ENCODE results near the gene FIBIN.
"Not testable (repeated sequence)": the region's sequence is repeated elsewhere in the genome, so short reads cannot be mapped to it uniquely, and the experiment has no call there.

FIBIN gene

GRCh38 chr11:26983645-26984044 lies 10.3 kb upstream of the FIBIN start:
- no peak for DNase-seq

GRCh38 chr11:26985470-26985869 lies 8.4 kb upstream of the FIBIN start:
- no peak for DNase-seq

- DNase-seq: no peak
Observed at GRCh38 chr11:26985943-26986342, 8.0 kb upstream of the FIBIN start.

- no peak for DNase-seq
Observed at GRCh38 chr11:26987272-26987671, 6.6 kb upstream of the FIBIN start.

GRCh38 chr11:26987731-26988130 lies 6.2 kb upstream of the FIBIN start:
- DNase-seq: no peak

- DNase-seq: peak; percentile 92
Observed at GRCh38 chr11:26992031-26992541, 1.8 kb upstream of the FIBIN start.

- DNase-seq: no peak
Observed at GRCh38 chr11:26994631-26995095, 751 bp downstream of the FIBIN start.

- no peak for DNase-seq
Observed at GRCh38 chr11:26995701-26996460, 2.0 kb downstream of the FIBIN start.

GRCh38 chr11:26997378-26997777 lies 3.5 kb downstream of the FIBIN start:
- peak; percentile 50 for DNase-seq

- not testable (repeated sequence) for DNase-seq
Observed at GRCh38 chr11:27001136-27001730, 7.3 kb downstream of the FIBIN start.

GRCh38 chr11:27002431-27002830 lies 8.5 kb downstream of the FIBIN start:
- DNase-seq: no peak

- DNase-seq: no peak
Observed at GRCh38 chr11:27002838-27003237, 8.9 kb downstream of the FIBIN start.

- DNase-seq: no peak
Observed at GRCh38 chr11:27004103-27004502, 10.2 kb downstream of the FIBIN start.

- DNase-seq: no peak
Observed at GRCh38 chr11:27008811-27009535, 15.1 kb downstream of the FIBIN start.

GRCh38 chr11:27011560-27012233 lies 17.8 kb downstream of the FIBIN start:
- DNase-seq: no peak

GRCh38 chr11:27012234-27012921 lies 18.5 kb downstream of the FIBIN start:
- peak; percentile 75 for DNase-seq

GRCh38 chr11:27013781-27014361 lies 20.0 kb downstream of the FIBIN start:
- DNase-seq: peak; percentile 79

GRCh38 chr11:27018902-27019529 lies 25.1 kb downstream of the FIBIN start:
- no peak for DNase-seq

GRCh38 chr11:27020751-27021150 lies 26.8 kb downstream of the FIBIN start:
- peak; percentile 25 for DNase-seq

- no peak for DNase-seq
Observed at GRCh38 chr11:27022659-27023251, 28.8 kb downstream of the FIBIN start.

- no peak for DNase-seq
Observed at GRCh38 chr11:27024865-27025264, 31.0 kb downstream of the FIBIN start.

Data from fibroblast of upper back skin (primary cell).